ENCODE measurements around the gene TUBA1C.

GRCh38 chr12:49283541-49284429, 18.9 kb downstream of the TUBA1C start:
- TF ChIP-seq POLR2A (IDR thresholded peaks at IDR 0.05), result no peak
- no peak for TF ChIP-seq CTCF (IDR thresholded peaks at IDR 0.05)
